ENCODE measurements around the gene KIAA0513. TPM values are rescaled to one million over a fixed set of nuclear protein-coding genes. Genes with fewer than 3 reads are reported as not detected.

KIAA0513 gene
- total and polyA plus RNA-seq, 2 donors (not counting 1 experiment from before 2014, with no cell fraction given), result 1.1 to 2.1 TPM

DNA sequence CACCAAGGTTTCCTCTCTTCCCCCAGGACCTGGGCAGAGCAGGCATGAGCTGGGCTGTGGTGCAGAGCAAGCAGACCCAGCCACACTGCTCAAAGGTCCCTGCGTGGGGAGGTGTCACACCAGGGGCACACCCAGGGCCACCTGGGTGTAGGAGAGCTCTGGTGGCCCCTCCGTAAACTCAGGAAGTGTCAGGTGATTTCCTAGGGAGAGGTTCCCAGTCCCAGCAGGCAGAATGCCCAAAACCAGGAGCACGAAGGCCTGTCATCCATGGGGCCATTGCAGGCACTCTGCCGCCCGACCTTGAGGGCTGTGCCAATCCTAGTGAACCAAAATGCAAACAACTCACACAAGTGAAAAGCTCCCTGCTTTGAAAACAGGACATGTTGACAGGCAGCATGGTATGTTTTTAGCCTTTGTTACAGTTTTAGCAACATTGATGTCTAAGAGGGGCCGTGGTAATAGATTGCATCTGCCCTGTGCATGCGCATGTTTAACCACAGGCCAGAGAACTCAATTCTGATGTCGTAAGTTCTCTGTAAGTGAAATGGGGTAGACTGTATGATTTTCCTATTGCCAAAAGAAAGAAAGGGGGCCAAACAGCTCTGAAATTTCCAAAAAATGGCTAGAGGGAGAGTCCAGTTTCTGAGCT is 63.4 kb downstream of the KIAA0513 start:
- Mint-ChIP-seq H3K4me3 (no peak overlapping the region), H3K27me3 (peaks cover 11% of the 10 kb centered on the region), H3K27ac (no peak overlapping the region), H3K9me3 (ENCODE audit: insufficient read depth) (no peaks in the 10 kb centered on the region), H3K4me1 (peaks cover 1% of the 10 kb centered on the region)
- Histone ChIP-seq H4K20me1 (ENCODE audit: control insufficient read depth, insufficient read depth, low read length, poor library complexity, severe bottlenecking) (no peaks in the 10 kb centered on the region), H3K9me3 (ENCODE audit: control extremely low read depth in 1 of 3, control insufficient read depth in 2 of 3, insufficient read depth in 1 of 3, low read length in 2 of 3) (no peaks in the 10 kb centered on the region), H3K27me3 (replicated peaks in 1 of 4; ENCODE audit: control extremely low read depth in 1 of 4, control insufficient read depth in 3 of 4, insufficient read depth in 4 of 4, low read length in 3 of 4) (peaks cover 0 to 2% (median under 1%) of the 10 kb centered on the region in 4 experiments), H3K27ac (ENCODE audit: low read length in 2 of 2) (no peak overlapping the region), H3K79me2 (ENCODE audit: control insufficient read depth, insufficient read depth, low read length) (no peaks in the 10 kb centered on the region), H3K4me1 (ENCODE audit: control insufficient read depth in 2 of 2, insufficient read depth in 2 of 2, low read length in 2 of 2) (no peaks in the 10 kb centered on the region), H3K9ac (ENCODE audit: low read length) (no peak overlapping the region), H3K4me2 (replicated peaks; ENCODE audit: low read depth, low read length, poor library complexity, severe bottlenecking) (no peak overlapping the region), H3K4me3 (ENCODE audit: control extremely low read depth in 1 of 5, extremely low read depth in 1 of 5, insufficient read depth in 1 of 5, low read depth in 2 of 5, low read length in 4 of 5) (no peak overlapping the region), H3K36me3 (replicated peaks in 1 of 2; ENCODE audit: control extremely low read depth in 1 of 2, control insufficient read depth in 1 of 2, extremely low read depth in 1 of 2, insufficient read depth in 2 of 2, low read length in 1 of 2) (no peaks in the 10 kb centered on the region), H2AFZ (ENCODE audit: insufficient read depth, low read depth, low read length, poor library complexity, severe bottlenecking) (no peak overlapping the region)
- WGBS (ENCODE audit: insufficient coverage), result 78% methylated on average over 8 of the region's 8 CpGs
- intact Hi-C loops (cut with micrococcal nuclease), result no loop called here
- ChIA-PET CTCF (interaction anchor here (1.0 kb wide), 1 partner anchor 166 kb away, joined by 3 read pairs; no protein-coding TSS in a partner anchor), POLR2A (no interaction called here)
- no peak for DNase-seq
- no peak for ATAC-seq (ENCODE audit: low read depth)
- TF ChIP-seq, protein P1, sequence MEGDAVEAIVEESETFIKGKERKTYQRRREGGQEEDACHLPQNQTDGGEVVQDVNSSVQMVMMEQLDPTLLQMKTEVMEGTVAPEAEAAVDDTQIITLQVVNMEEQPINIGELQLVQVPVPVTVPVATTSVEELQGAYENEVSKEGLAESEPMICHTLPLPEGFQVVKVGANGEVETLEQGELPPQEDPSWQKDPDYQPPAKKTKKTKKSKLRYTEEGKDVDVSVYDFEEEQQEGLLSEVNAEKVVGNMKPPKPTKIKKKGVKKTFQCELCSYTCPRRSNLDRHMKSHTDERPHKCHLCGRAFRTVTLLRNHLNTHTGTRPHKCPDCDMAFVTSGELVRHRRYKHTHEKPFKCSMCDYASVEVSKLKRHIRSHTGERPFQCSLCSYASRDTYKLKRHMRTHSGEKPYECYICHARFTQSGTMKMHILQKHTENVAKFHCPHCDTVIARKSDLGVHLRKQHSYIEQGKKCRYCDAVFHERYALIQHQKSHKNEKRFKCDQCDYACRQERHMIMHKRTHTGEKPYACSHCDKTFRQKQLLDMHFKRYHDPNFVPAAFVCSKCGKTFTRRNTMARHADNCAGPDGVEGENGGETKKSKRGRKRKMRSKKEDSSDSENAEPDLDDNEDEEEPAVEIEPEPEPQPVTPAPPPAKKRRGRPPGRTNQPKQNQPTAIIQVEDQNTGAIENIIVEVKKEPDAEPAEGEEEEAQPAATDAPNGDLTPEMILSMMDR (IDR thresholded peaks at IDR 0.05), result no peak

DNA sequence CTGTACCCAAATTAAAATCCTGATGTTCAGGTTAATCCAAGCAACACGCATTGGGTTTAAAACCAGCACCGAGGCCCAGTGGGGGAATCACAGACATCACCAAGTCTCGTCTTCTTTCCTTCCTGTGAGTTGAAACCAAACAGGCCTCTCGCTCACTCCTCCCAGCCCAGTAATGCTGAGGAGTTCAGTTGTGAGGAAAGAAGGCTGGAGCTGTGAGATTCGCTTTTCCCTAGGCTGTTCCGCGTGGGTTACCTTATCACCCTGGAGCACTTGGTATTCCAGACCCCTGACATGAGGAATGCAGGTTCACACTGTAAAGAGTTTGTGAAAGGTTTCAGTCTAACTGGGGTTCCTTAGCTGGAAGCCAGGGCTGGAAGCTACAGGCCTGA is 63.9 kb downstream of the KIAA0513 start:
- Histone ChIP-seq H3K27me3 (replicated peaks in 1 of 4; ENCODE audit: control extremely low read depth in 1 of 4, control insufficient read depth in 3 of 4, insufficient read depth in 4 of 4, low read length in 3 of 4) (no peaks in the 10 kb centered on the region), H4K20me1 (ENCODE audit: control insufficient read depth, insufficient read depth, low read length, poor library complexity, severe bottlenecking) (no peaks in the 10 kb centered on the region), H3K4me3 (ENCODE audit: control extremely low read depth in 1 of 5, extremely low read depth in 1 of 5, insufficient read depth in 1 of 5, low read depth in 2 of 5, low read length in 4 of 5) (no peak overlapping the region), H3K4me2 (replicated peaks; ENCODE audit: low read depth, low read length, poor library complexity, severe bottlenecking) (no peak overlapping the region), H2AFZ (ENCODE audit: insufficient read depth, low read depth, low read length, poor library complexity, severe bottlenecking) (no peak overlapping the region), H3K36me3 (replicated peaks in 1 of 2; ENCODE audit: control extremely low read depth in 1 of 2, control insufficient read depth in 1 of 2, extremely low read depth in 1 of 2, insufficient read depth in 2 of 2, low read length in 1 of 2) (no peaks in the 10 kb centered on the region), H3K4me1 (ENCODE audit: control insufficient read depth in 2 of 2, insufficient read depth in 2 of 2, low read length in 2 of 2) (no peaks in the 10 kb centered on the region), H3K9me3 (ENCODE audit: control extremely low read depth in 1 of 3, control insufficient read depth in 2 of 3, insufficient read depth in 1 of 3, low read length in 2 of 3) (no peaks in the 10 kb centered on the region), H3K79me2 (ENCODE audit: control insufficient read depth, insufficient read depth, low read length) (no peaks in the 10 kb centered on the region), H3K9ac (ENCODE audit: low read length) (no peak overlapping the region), H3K27ac (ENCODE audit: low read length in 2 of 2) (no peak overlapping the region)
- no peaks in the 10 kb centered on the region for H3K9me3 Mint-ChIP-seq (ENCODE audit: insufficient read depth)
- ChIA-PET CTCF (interaction anchor here (1.0 kb wide), 1 partner anchor 167 kb away, joined by 3 read pairs; no protein-coding TSS in a partner anchor), POLR2A (no interaction called here)
- H3K27ac Mint-ChIP-seq, result no peak overlapping the region
- WGBS (ENCODE audit: insufficient coverage), result 96% methylated on average over 3 of the region's 7 CpGs
- no peak for DNase-seq
- TF ChIP-seq, protein P1 (IDR thresholded peaks at IDR 0.05), result no peak
- no peak for TF ChIP-seq EZH2 (IDR thresholded peaks at IDR 0.05; ENCODE audit: borderline replicate concordance, insufficient read depth, low read depth, low read length, poor library complexity, severe bottlenecking)
- intact Hi-C loops (cut with micrococcal nuclease), result no loop called here
- no peak overlapping the region for H3K4me3 Mint-ChIP-seq
- H3K27me3 Mint-ChIP-seq, result peaks cover 11% of the 10 kb centered on the region
- H3K4me1 Mint-ChIP-seq, result peaks cover 1% of the 10 kb centered on the region
- no peak for ATAC-seq (ENCODE audit: low read depth)
